PC-3 (cell line): Measurements from ENCODE around the gene BIRC5.

Experiments
- CTCF ChIP-seq: fragments of 300-600 bp; sonication (generic); conservative IDR thresholded peaks from 2 replicates; pipeline ENCODE4 v1.5.1; 2017; ENCODE audit warnings: antibody characterized with exemption, low read depth, mild to moderate bottlenecking, low read length
- EZH2 ChIP-seq: fragments of 300-600 bp; sonication (generic); IDR thresholded peaks from one replicate; pipeline ENCODE4 v1.6.1; 2017; ENCODE audit warnings: antibody characterized with exemption, mild to moderate bottlenecking, low read length; ENCODE audit not compliant: unreplicated experiment

GRCh38 chr17:78172249-78173051 lies 41.6 kb upstream of the BIRC5 start:
- no peak for TF ChIP-seq CTCF
- no peak for TF ChIP-seq EZH2
